Astrocyte (in vitro differentiated cells and primary cell): Measurements from ENCODE around the gene PHC2.

Source experiments
- CTCF ChIP-seq: IDR thresholded peaks from 2 replicates; pipeline ENCODE4 v1.5.1; 2011; ENCODE audit warnings: low read depth, mild to moderate bottlenecking, inconsistent platforms, low read length, moderate library complexity; ENCODE audit not compliant: insufficient read depth
- EZH2 ChIP-seq: IDR thresholded peaks from 2 replicates; pipeline ENCODE4 v1.6.1; 2012; ENCODE audit warnings: mild to moderate bottlenecking, low read length, inconsistent platforms; ENCODE audit not compliant: insufficient read depth

GRCh38 chr1:33295450-33296081 lies 135.3 kb downstream of the PHC2 start:
- peak; percentile 93 for TF ChIP-seq CTCF
- no peak for TF ChIP-seq EZH2
